Liver (tissue), 9 donors: Measurements from ENCODE around the gene GPC3. TPM values are rescaled to one million over a fixed set of nuclear protein-coding genes. Genes with fewer than 3 reads are reported as not detected.

ENCODE experiments used
- DNase-seq: peaks from one replicate; pipeline ENCODE4 v3.0.0-alpha.2; 2017; ENCODE audit warnings: low spot score
- H3K27ac ChIP-seq, 2 donors: one replicate each; pipeline ENCODE4 v1.7.0; 2013; ENCODE audit warnings: inconsistent platforms in 2 of 2, low read length in 2 of 2, control low read depth in 1 of 2, low read depth in 1 of 2, mild to moderate bottlenecking in 1 of 2
- H3K27me3 ChIP-seq, 4 donors: one replicate each; pipeline versions ENCODE4 v1.6.1 to v1.7.0; 2013; ENCODE audit warnings: low read length in 3 of 4, inconsistent platforms in 1 of 4, mild to moderate bottlenecking in 1 of 4, moderate library complexity in 1 of 4; ENCODE audit not compliant: control insufficient read depth in 4 of 4, insufficient read depth in 4 of 4
- H3K36me3 ChIP-seq, 4 donors: one replicate each; pipeline versions ENCODE4 v1.6.1 to v1.7.0; 2013; ENCODE audit warnings: low read length in 3 of 4, mild to moderate bottlenecking in 3 of 4, low read depth in 1 of 4, moderate library complexity in 1 of 4; ENCODE audit not compliant: control insufficient read depth in 4 of 4, insufficient read depth in 3 of 4
- H3K4me1 ChIP-seq, 4 donors: one replicate each; pipeline versions ENCODE4 v1.6.1 to v1.7.0; 2013; ENCODE audit warnings: low read length in 3 of 4, mild to moderate bottlenecking in 3 of 4, moderate library complexity in 1 of 4; ENCODE audit not compliant: control insufficient read depth in 4 of 4, insufficient read depth in 4 of 4
- H3K4me3 ChIP-seq, 3 donors: one replicate each; pipeline versions ENCODE4 v1.6.1 to v1.7.0; 2013; ENCODE audit warnings: low read length in 3 of 3, control low read depth in 1 of 3, low read depth in 1 of 3, mild to moderate bottlenecking in 1 of 3
- H3K9ac ChIP-seq, 2 donors: one replicate each; pipeline ENCODE4 v1.7.0; 2013; ENCODE audit warnings: low read length in 2 of 2, mild to moderate bottlenecking in 2 of 2, moderate library complexity in 2 of 2, control low read depth in 1 of 2, low read depth in 1 of 2
- H3K9me3 ChIP-seq, 4 donors: one replicate each; pipeline versions ENCODE4 v1.6.1 to v1.7.0; 2013; ENCODE audit warnings: low read length in 3 of 4; ENCODE audit not compliant: control insufficient read depth in 4 of 4
- ATF3 ChIP-seq: IDR thresholded peaks from 2 replicates; pipeline ENCODE4 v1.6.1; 2016; ENCODE audit warnings: antibody characterized with exemption
- CTCF ChIP-seq: fragments of 150-350 bp; IDR thresholded peaks from 2 replicates; pipeline ENCODE4 v1.5.1; 2017; ENCODE audit warnings: improper control_type of control experiment, low read depth, low read length; ENCODE audit not compliant: missing input control
- EGR1 ChIP-seq, 2 donors: IDR thresholded peaks; 2 replicates each; pipeline ENCODE4 v1.6.1; 2016 to 2018; ENCODE audit warnings: antibody characterized with exemption in 2 of 2, low read depth in 2 of 2
- FOXA1 ChIP-seq: IDR thresholded peaks from 2 replicates; pipeline ENCODE4 v1.6.1; 2016; ENCODE audit warnings: antibody characterized with exemption
- FOXA2 ChIP-seq: IDR thresholded peaks from 2 replicates; pipeline ENCODE4 v1.6.1; 2016; ENCODE audit warnings: antibody characterized with exemption
- GABPA ChIP-seq, 2 donors: IDR thresholded peaks in 1 of 2; conservative IDR thresholded peaks in 1 of 2; 2 replicates each; pipeline ENCODE4 v1.6.1; 2016; ENCODE audit warnings: antibody characterized with exemption in 2 of 2, mild to moderate bottlenecking in 1 of 2, moderate library complexity in 1 of 2
- HNF4A ChIP-seq, 2 donors: conservative IDR thresholded peaks; 2 replicates each; pipeline ENCODE4 v1.6.1; 2016; ENCODE audit warnings: antibody characterized with exemption in 2 of 2, mild to moderate bottlenecking in 2 of 2
- HNF4G ChIP-seq: IDR thresholded peaks from 2 replicates; pipeline ENCODE4 v1.6.1; 2016; ENCODE audit warnings: antibody characterized with exemption
- JUND ChIP-seq, 2 donors: IDR thresholded peaks; 2 replicates each; pipeline ENCODE4 v1.6.1; 2016; ENCODE audit warnings: antibody characterized with exemption in 2 of 2
- MAX ChIP-seq: IDR thresholded peaks from 2 replicates; pipeline ENCODE4 v1.6.1; 2016; ENCODE audit warnings: antibody characterized with exemption
- NR2F2 ChIP-seq: IDR thresholded peaks from 2 replicates; pipeline ENCODE4 v1.6.1; 2016; ENCODE audit warnings: antibody characterized with exemption
- RAD21 ChIP-seq, 2 donors: IDR thresholded peaks; 2 replicates each; pipeline ENCODE4 v1.6.1; 2016; ENCODE audit warnings: antibody characterized with exemption in 2 of 2, mild to moderate bottlenecking in 2 of 2
- REST ChIP-seq: IDR thresholded peaks from 2 replicates; pipeline ENCODE4 v1.6.1; 2016; ENCODE audit warnings: antibody characterized with exemption, mild to moderate bottlenecking
- RXRA ChIP-seq, 2 donors: IDR thresholded peaks; 2 replicates each; pipeline ENCODE4 v1.6.1; 2017 to 2018; ENCODE audit warnings: antibody characterized with exemption in 2 of 2, mild to moderate bottlenecking in 1 of 2
- SP1 ChIP-seq: IDR thresholded peaks from 2 replicates; pipeline ENCODE4 v1.6.1; 2018; ENCODE audit warnings: antibody characterized with exemption, mild to moderate bottlenecking
- TAF1 ChIP-seq: conservative IDR thresholded peaks from 2 replicates; pipeline ENCODE4 v1.6.1; 2016; ENCODE audit warnings: antibody characterized with exemption, mild to moderate bottlenecking
- YY1 ChIP-seq: IDR thresholded peaks from 2 replicates; pipeline ENCODE4 v1.6.1; 2016; ENCODE audit warnings: antibody characterized with exemption, mild to moderate bottlenecking
- ZBTB33 ChIP-seq: IDR thresholded peaks from 2 replicates; pipeline ENCODE4 v1.6.1; 2016; ENCODE audit warnings: antibody characterized with exemption
- WGBS: extraction: QIAGEN DNeasy Blood & Tissue Kit; methylation state at CpG from one replicate; pipeline ENCODE4 v1.1.7; 2013; 5-methylcytosine and 5-hydroxymethylcytosine counted together
- polyA plus RNA-seq, 2 donors: library from polyadenylated mRNA; stranded (reverse) in 1 of 2; unstranded in 1 of 2; fragments of 200-250 nt in 1 of 2; fragments of >200 nt in 1 of 2; fragmentation: Nextera tagmentation in 1 of 2; extraction: Ambion mirVana in 1 of 2; gene quantifications; one replicate each; pipeline versions ENCODE4 v1.2.1 to v1.2.3, GENCODE V29; 2013 to 2015
- total RNA-seq, 2 donors: library from RNA; depleted of rRNA; stranded (reverse); fragments of >200 nt; gene quantifications; one replicate each; pipeline ENCODE4 v1.2.3, GENCODE V29; 2014
- donor health status: healthy.
- donor health status: healthy.
- donor health status: healthy.
- donor health status: healthy.
- donor health status: healthy.

The GPC3 gene
- total and polyA plus RNA-seq, 4 donors: 0.40 to 1,133 (median 1.5) TPM

GRCh38 chrX:134013524-134013923, 28.1 kb upstream of the GPC3 start:
- no peak overlapping the region for H3K9ac ChIP-seq
- no peaks in the 10 kb centered on the region for H3K4me1 ChIP-seq
- no peaks in the 10 kb centered on the region for H3K9me3 ChIP-seq
- TF ChIP-seq NR2F2 (no peak), SP1 (no peak), FOXA2 (no peak), GABPA (IDR thresholded peaks at IDR 0.05 in 1 of 2, conservative IDR thresholded peaks at IDR 0.05 in 1 of 2) (no peak), HNF4G (no peak), EGR1 (IDR thresholded peaks at IDR 0.05; ENCODE audit: low read depth in 2 of 2) (no peak), RXRA (IDR thresholded peaks at IDR 0.05) (no peak), ZBTB33 (no peak), MAX (no peak), TAF1 (no peak), JUND (IDR thresholded peaks at IDR 0.05) (no peak)
- no peak for DNase-seq
- no peak overlapping the region for H3K4me3 ChIP-seq
- 85% methylated on average over 4 of the region's 4 CpGs for WGBS
- H3K27ac ChIP-seq: no peak overlapping the region
- H3K36me3 ChIP-seq: no peaks in the 10 kb centered on the region
- H3K27me3 ChIP-seq: peaks cover 0 to 3% (median 0%) of the 10 kb centered on the region in 4 donors

GRCh38 chrX:134013092-134013497, 27.7 kb upstream of the GPC3 start:
- 86% methylated on average over 1 of the region's 1 CpG for WGBS
- Histone ChIP-seq H3K36me3 (no peaks in the 10 kb centered on the region), H3K27ac (no peak overlapping the region), H3K9ac (no peak overlapping the region), H3K4me3 (no peak overlapping the region), H3K27me3 (peaks cover 0 to 1% (median 0%) of the 10 kb centered on the region in 4 donors), H3K4me1 (no peaks in the 10 kb centered on the region), H3K9me3 (no peaks in the 10 kb centered on the region)
- TF ChIP-seq RXRA (IDR thresholded peaks at IDR 0.05) (no peak), SP1 (no peak), RAD21 (IDR thresholded peaks at IDR 0.05) (no peak), ZBTB33 (no peak), HNF4A (conservative IDR thresholded peaks at IDR 0.05) (no peak), FOXA1 (no peak), ATF3 (no peak), TAF1 (no peak), JUND (IDR thresholded peaks at IDR 0.05) (no peak), MAX (no peak), EGR1 (IDR thresholded peaks at IDR 0.05; ENCODE audit: low read depth in 2 of 2) (no peak), NR2F2 (no peak), GABPA (IDR thresholded peaks at IDR 0.05 in 1 of 2, conservative IDR thresholded peaks at IDR 0.05 in 1 of 2) (no peak), REST (no peak), HNF4G (no peak), CTCF (no peak), FOXA2 (no peak), YY1 (no peak)
- no peak for DNase-seq
